HCT116 (cell line): ENCODE measurements around the gene ARHGAP10.

Experiments used
- EZH2phosphoT487 ChIP-seq: fragments of 200-600 bp; IDR thresholded peaks from 2 replicates; pipeline ENCODE4 v1.6.1; 2018; ENCODE audit warnings: antibody characterized with exemption, borderline replicate concordance
- JUND ChIP-seq: IDR thresholded peaks from 2 replicates; pipeline ENCODE4 v1.6.1; 2012
- POLR2A ChIP-seq: IDR thresholded peaks from 2 replicates; pipeline ENCODE4 v1.7.0; 2011; ENCODE audit warnings: borderline replicate concordance; ENCODE audit not compliant: insufficient read depth, insufficient read length; ENCODE audit errors: extremely low read depth
- POLR2AphosphoS5 ChIP-seq: IDR thresholded peaks from 2 replicates; pipeline ENCODE4 v1.6.1; 2011; ENCODE audit warnings: mild to moderate bottlenecking, low read depth, low read length, moderate library complexity
- RAD21 ChIP-seq: IDR thresholded peaks from 2 replicates; pipeline ENCODE4 v1.6.1; 2012; ENCODE audit warnings: low read depth, mild to moderate bottlenecking
- SP1 ChIP-seq: IDR thresholded peaks from 2 replicates; pipeline ENCODE4 v1.6.1; 2012; ENCODE audit warnings: low read depth
- SRF ChIP-seq: IDR thresholded peaks from 2 replicates; pipeline ENCODE4 v1.6.1; 2012; ENCODE audit warnings: low read depth
- ZFX ChIP-seq: fragments of 450-650 bp; IDR thresholded peaks from 2 replicates; pipeline ENCODE4 v1.6.1; 2017
- ZNF274 ChIP-seq: fragments of 200-500 bp; sonication (Bioruptor generic); IDR thresholded peaks from 2 replicates; pipeline ENCODE4 v1.6.1; 2014; ENCODE audit warnings: mild to moderate bottlenecking, low read depth, low read length, inconsistent platforms
- TF ChIP-seq, protein P1 (sequence below), 3 experiments: fragments of 200-600 bp in 1 of 3; sonication (generic) in 1 of 3; IDR thresholded peaks in 2 of 3; conservative IDR thresholded peaks in 1 of 3; 2 replicates each; pipeline ENCODE4 v1.5.1; 2012 to 2017; ENCODE audit warnings: low read depth in 2 of 3, low read length in 2 of 3, antibody characterized with exemption in 1 of 3, borderline replicate concordance in 1 of 3, control low read depth in 1 of 3, mild to moderate bottlenecking in 1 of 3, mixed read lengths in 1 of 3, mixed run types in 1 of 3, moderate library complexity in 1 of 3; ENCODE audit not compliant: insufficient read depth in 1 of 3

DNA sequence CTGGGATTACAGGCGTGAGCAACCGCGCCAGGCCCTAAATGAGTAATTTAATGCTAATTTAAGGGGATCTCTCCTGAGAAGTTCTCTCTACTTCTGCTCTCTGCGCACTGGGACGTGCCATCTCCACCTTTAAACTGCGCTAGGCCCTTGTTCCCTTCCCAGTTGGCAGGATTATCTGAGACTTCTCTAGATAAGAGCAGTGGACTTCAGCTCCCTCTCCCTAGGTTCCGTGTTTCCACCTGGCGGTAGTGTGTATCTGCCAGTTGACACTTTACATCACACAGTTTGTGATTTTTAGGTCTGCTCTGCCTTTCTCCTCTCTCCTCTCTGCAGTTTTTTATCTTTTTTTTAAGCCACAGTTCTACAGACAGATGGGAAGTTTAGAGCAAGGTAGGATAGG is 40.2 kb downstream of the ARHGAP10 start:
- TF ChIP-seq ZNF274 (no peak), POLR2A (no peak), POLR2AphosphoS5 (no peak), EZH2phosphoT487 (no peak), ZFX (no peak), JUND (no peak), SP1 (no peak), SRF (no peak), RAD21 (no peak)
- TF ChIP-seq, protein P1, sequence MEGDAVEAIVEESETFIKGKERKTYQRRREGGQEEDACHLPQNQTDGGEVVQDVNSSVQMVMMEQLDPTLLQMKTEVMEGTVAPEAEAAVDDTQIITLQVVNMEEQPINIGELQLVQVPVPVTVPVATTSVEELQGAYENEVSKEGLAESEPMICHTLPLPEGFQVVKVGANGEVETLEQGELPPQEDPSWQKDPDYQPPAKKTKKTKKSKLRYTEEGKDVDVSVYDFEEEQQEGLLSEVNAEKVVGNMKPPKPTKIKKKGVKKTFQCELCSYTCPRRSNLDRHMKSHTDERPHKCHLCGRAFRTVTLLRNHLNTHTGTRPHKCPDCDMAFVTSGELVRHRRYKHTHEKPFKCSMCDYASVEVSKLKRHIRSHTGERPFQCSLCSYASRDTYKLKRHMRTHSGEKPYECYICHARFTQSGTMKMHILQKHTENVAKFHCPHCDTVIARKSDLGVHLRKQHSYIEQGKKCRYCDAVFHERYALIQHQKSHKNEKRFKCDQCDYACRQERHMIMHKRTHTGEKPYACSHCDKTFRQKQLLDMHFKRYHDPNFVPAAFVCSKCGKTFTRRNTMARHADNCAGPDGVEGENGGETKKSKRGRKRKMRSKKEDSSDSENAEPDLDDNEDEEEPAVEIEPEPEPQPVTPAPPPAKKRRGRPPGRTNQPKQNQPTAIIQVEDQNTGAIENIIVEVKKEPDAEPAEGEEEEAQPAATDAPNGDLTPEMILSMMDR (IDR thresholded peaks at IDR 0.05 in 2 of 3, conservative IDR thresholded peaks at IDR 0.05 in 1 of 3; ENCODE audit: borderline replicate concordance in 1 of 3, insufficient read depth in 1 of 3, low read depth in 2 of 3, low read length in 2 of 3): no peak
